CD4-positive, alpha-beta memory T cell (primary cell): ENCODE measurements around the gene ARID5A. TPM values are rescaled to one million over a fixed set of nuclear protein-coding genes. Genes with fewer than 3 reads are reported as not detected.

Experiments
- CTCF ChIA-PET: fragments of 350-600 bp; sonication (Branson Sonifier 250); formaldehyde crosslinking; loops from one replicate; lab custom pipeline; 2021; ENCODE audit warnings: inconsistent platforms; ENCODE audit not compliant: partially characterized antibody; lab: Charles Lee
- POLR2A ChIA-PET: fragments of 350-600 bp; sonication (Branson Sonifier 250); formaldehyde crosslinking; loops from one replicate; lab custom pipeline; 2021; ENCODE audit not compliant: partially characterized antibody; lab: Charles Lee
- DNase-seq, 5 donors: peaks; one replicate each; pipeline versions ENCODE4 v3.0.0 to v3.0.0-alpha.2; 2020 to 2022; ENCODE audit warnings: mixed read lengths in 1 of 5
- H3K27ac ChIP-seq: one replicate; pipeline ENCODE4 v1.7.0; 2013; ENCODE audit warnings: low read depth, low read length
- H3K27me3 ChIP-seq: 2 replicates; pipeline ENCODE4 v1.7.0; 2013; ENCODE audit warnings: mild to moderate bottlenecking, low read length, moderate library complexity; ENCODE audit not compliant: insufficient read depth
- H3K36me3 ChIP-seq: 2 replicates; pipeline ENCODE4 v1.7.0; 2013; ENCODE audit warnings: mild to moderate bottlenecking, low read length, moderate library complexity; ENCODE audit not compliant: insufficient read depth
- H3K4me1 ChIP-seq: 2 replicates; pipeline ENCODE4 v1.7.0; 2013; ENCODE audit warnings: mild to moderate bottlenecking, low read length, moderate library complexity; ENCODE audit not compliant: insufficient read depth
- H3K4me3 ChIP-seq, 2 donors: one replicate each; pipeline ENCODE4 v1.7.0; 2013; ENCODE audit warnings: low read length in 2 of 2, mild to moderate bottlenecking in 1 of 2
- H3K9me3 ChIP-seq, 2 donors: one replicate each; pipeline ENCODE4 v1.7.0; 2013; ENCODE audit warnings: low read length in 2 of 2, control low read depth in 1 of 2; ENCODE audit not compliant: control insufficient read depth in 1 of 2
- H3K27ac Mint-ChIP-seq, 7 donors: one replicate each; pipeline ENCODE4 v1.8.0; 2020 to 2021; ENCODE audit warnings: mixed read lengths in 7 of 7, mild to moderate bottlenecking in 6 of 7, inconsistent platforms in 3 of 7, moderate library complexity in 3 of 7
- H3K27me3 Mint-ChIP-seq, 2 donors: one replicate each; pipeline ENCODE4 v1.8.0; 2020 to 2021; ENCODE audit warnings: mixed read lengths in 2 of 2
- H3K36me3 Mint-ChIP-seq, 2 donors: one replicate each; pipeline ENCODE4 v1.8.0; 2020 to 2021; ENCODE audit warnings: mixed read lengths in 2 of 2, inconsistent platforms in 1 of 2, mild to moderate bottlenecking in 1 of 2
- H3K4me1 Mint-ChIP-seq, 4 donors: one replicate each; pipeline ENCODE4 v1.8.0; 2020 to 2021; ENCODE audit warnings: mixed read lengths in 4 of 4, mild to moderate bottlenecking in 1 of 4
- H3K4me3 Mint-ChIP-seq, 8 donors: one replicate each; pipeline ENCODE4 v1.8.0; 2020 to 2021; ENCODE audit warnings: mixed read lengths in 8 of 8, mild to moderate bottlenecking in 7 of 8, moderate library complexity in 6 of 8, inconsistent platforms in 3 of 8
- H3K9me3 Mint-ChIP-seq, 8 donors: one replicate each; pipeline ENCODE4 v1.8.0; 2020 to 2021; ENCODE audit warnings: mixed read lengths in 8 of 8, mild to moderate bottlenecking in 5 of 8, inconsistent platforms in 3 of 8, moderate library complexity in 1 of 8
- intact Hi-C: fragments of 100-400 bp; cut with micrococcal nuclease; formaldehyde crosslinking; loops from one replicate; pipeline ENCODE4 v1.15.1; 2023
- polyA plus RNA-seq, 2 donors: library from polyadenylated mRNA; unstranded; fragments of 300-500 nt; fragmentation: Illumina TruSeq; gene quantifications; one replicate each; pipeline ENCODE4 v1.2.3, GENCODE V29; 2021
- total RNA-seq, 2 experiments: library from RNA; stranded (reverse); gene quantifications; one replicate each; pipeline ENCODE4 v1.2.3, GENCODE V29; 2021

ARID5A gene
- total and polyA plus RNA-seq, 4 experiments from 2014 or later, result 31.4 to 83.8 (median 74.8) TPM

- H3K4me3 ChIP-seq, result no peak overlapping the region
- no peak overlapping the region for H3K27ac ChIP-seq
- H3K27me3 ChIP-seq, result no peaks in the 10 kb centered on the region
- no peaks in the 10 kb centered on the region for H3K4me1 ChIP-seq
- intact Hi-C loops, result no loop called here
- ChIA-PET CTCF (no interaction called here), POLR2A (no interaction called here)
- no peaks in the 10 kb centered on the region for H3K36me3 ChIP-seq
- H3K36me3 Mint-ChIP-seq, result peaks cover 0 to 3% of the 10 kb centered on the region in 2 donors
- no peaks in the 10 kb centered on the region for H3K27me3 Mint-ChIP-seq
- no peak overlapping the region for H3K27ac Mint-ChIP-seq
- H3K4me1 Mint-ChIP-seq, result no peaks in the 10 kb centered on the region
- no peaks in the 10 kb centered on the region for H3K9me3 ChIP-seq
- H3K9me3 Mint-ChIP-seq, result no peaks in the 10 kb centered on the region
- H3K4me3 Mint-ChIP-seq, result no peak overlapping the region
- DNase-seq, result no peak
Measured at GRCh38 chr2:96577501-96577900, 40.9 kb downstream of the ARID5A start.

GRCh38 chr2:96578731-96579130, 42.2 kb downstream of the ARID5A start:
- intact Hi-C loops, result no loop called here
- Histone ChIP-seq H3K27me3 (no peaks in the 10 kb centered on the region), H3K36me3 (no peaks in the 10 kb centered on the region), H3K4me3 (no peak overlapping the region), H3K4me1 (no peaks in the 10 kb centered on the region), H3K27ac (no peak overlapping the region), H3K9me3 (no peaks in the 10 kb centered on the region)
- ChIA-PET CTCF (interaction anchor here (1.2 kb wide), 1 partner anchor 12 kb away, joined by 3 read pairs; no protein-coding TSS in a partner anchor), POLR2A (no interaction called here)
- no peaks in the 10 kb centered on the region for H3K27me3 Mint-ChIP-seq
- no peaks in the 10 kb centered on the region for H3K4me1 Mint-ChIP-seq
- H3K4me3 Mint-ChIP-seq, result no peak overlapping the region
- no peak for DNase-seq
- no peaks in the 10 kb centered on the region for H3K36me3 Mint-ChIP-seq
- no peaks in the 10 kb centered on the region for H3K9me3 Mint-ChIP-seq
- H3K27ac Mint-ChIP-seq, result no peak overlapping the region

GRCh38 chr2:96579422-96579821, 42.9 kb downstream of the ARID5A start:
- intact Hi-C loops, result no loop called here

GRCh38 chr2:96580771-96581170, 44.2 kb downstream of the ARID5A start:
- intact Hi-C loops, result no loop called here
- no peak for DNase-seq

More at GRCh38 chr2:96579422-96579821, 42.9 kb downstream of the ARID5A start:
- Mint-ChIP-seq H3K4me1 (no peaks in the 10 kb centered on the region), H3K36me3 (peaks cover 0 to under 1% of the 10 kb centered on the region in 2 donors), H3K27ac (no peak overlapping the region), H3K9me3 (no peaks in the 10 kb centered on the region), H3K27me3 (no peaks in the 10 kb centered on the region), H3K4me3 (no peak overlapping the region)
- ChIA-PET CTCF (interaction anchor here (1.2 kb wide), 2 partner anchors 12 to 15 kb away, joined by 3 read pairs; no protein-coding TSS in a partner anchor), POLR2A (no interaction called here)
- Histone ChIP-seq H3K9me3 (no peaks in the 10 kb centered on the region), H3K36me3 (no peaks in the 10 kb centered on the region), H3K27me3 (no peaks in the 10 kb centered on the region), H3K4me3 (no peak overlapping the region), H3K27ac (no peak overlapping the region), H3K4me1 (no peaks in the 10 kb centered on the region)
- no peak for DNase-seq

GRCh38 chr2:96584017-96584416, 47.5 kb downstream of the ARID5A start:
- no peak for DNase-seq
- POLR2A ChIA-PET, result no interaction called here
- Histone ChIP-seq H3K36me3 (no peaks in the 10 kb centered on the region), H3K4me1 (no peaks in the 10 kb centered on the region), H3K27me3 (no peaks in the 10 kb centered on the region), H3K27ac (no peak overlapping the region), H3K4me3 (no peak overlapping the region), H3K9me3 (no peaks in the 10 kb centered on the region)
- intact Hi-C loops, result no loop called here
- H3K27ac Mint-ChIP-seq, result no peak overlapping the region
- peaks cover 8 to 12% of the 10 kb centered on the region in 2 donors for H3K36me3 Mint-ChIP-seq
- CTCF ChIA-PET, result no interaction called here
- H3K4me3 Mint-ChIP-seq, result no peak overlapping the region
- H3K9me3 Mint-ChIP-seq, result no peaks in the 10 kb centered on the region
- H3K27me3 Mint-ChIP-seq, result no peaks in the 10 kb centered on the region
- peaks cover 0 to 11% (median 6%) of the 10 kb centered on the region in 4 donors for H3K4me1 Mint-ChIP-seq

More at GRCh38 chr2:96580771-96581170, 44.2 kb downstream of the ARID5A start:
- ChIA-PET CTCF (no interaction called here), POLR2A (no interaction called here)
- Histone ChIP-seq H3K36me3 (no peaks in the 10 kb centered on the region), H3K27ac (no peak overlapping the region), H3K4me3 (no peak overlapping the region), H3K9me3 (no peaks in the 10 kb centered on the region), H3K27me3 (no peaks in the 10 kb centered on the region), H3K4me1 (no peaks in the 10 kb centered on the region)
- Mint-ChIP-seq H3K4me3 (no peak overlapping the region), H3K9me3 (no peaks in the 10 kb centered on the region), H3K36me3 (peaks cover 0 to 7% of the 10 kb centered on the region in 2 donors), H3K4me1 (peaks cover 0 to 2% (median 0%) of the 10 kb centered on the region in 4 donors), H3K27me3 (no peaks in the 10 kb centered on the region), H3K27ac (no peak overlapping the region)

GRCh38 chr2:96587843-96588242, 51.3 kb downstream of the ARID5A start:
- POLR2A ChIA-PET, result no interaction called here
- intact Hi-C loops, result no loop called here
- CTCF ChIA-PET, result no interaction called here
- peaks cover 12 to 24% of the 10 kb centered on the region in 2 donors for H3K36me3 Mint-ChIP-seq
- no peaks in the 10 kb centered on the region for H3K27me3 Mint-ChIP-seq
- H3K4me3 ChIP-seq, result no peak overlapping the region
- H3K9me3 ChIP-seq, result no peaks in the 10 kb centered on the region
- H3K9me3 Mint-ChIP-seq, result no peaks in the 10 kb centered on the region
- H3K36me3 ChIP-seq, result no peaks in the 10 kb centered on the region
- H3K27me3 ChIP-seq, result no peaks in the 10 kb centered on the region
- no peak overlapping the region for H3K4me3 Mint-ChIP-seq
- H3K4me1 Mint-ChIP-seq, result peaks cover 9 to 26% (median 17%) of the 10 kb centered on the region in 4 donors
- peak overlapping the region in 3 of 7 donors; percentile 9 to 49 (median 34) for H3K27ac Mint-ChIP-seq
- H3K4me1 ChIP-seq, result peaks cover 9% of the 10 kb centered on the region
- DNase-seq, result no peak
- H3K27ac ChIP-seq, result no peak overlapping the region

GRCh38 chr2:96591054-96591453, 54.5 kb downstream of the ARID5A start:
- intact Hi-C loops, result no loop called here
- H3K36me3 Mint-ChIP-seq, result peaks cover 26 to 42% of the 10 kb centered on the region in 2 donors
- Histone ChIP-seq H3K36me3 (peaks cover 12% of the 10 kb centered on the region), H3K4me3 (no peak overlapping the region), H3K27me3 (no peaks in the 10 kb centered on the region), H3K27ac (no peak overlapping the region), H3K9me3 (no peaks in the 10 kb centered on the region), H3K4me1 (peaks cover 40% of the 10 kb centered on the region)
- POLR2A ChIA-PET, result no interaction called here
- H3K27ac Mint-ChIP-seq, result peak overlapping the region in 6 of 7 donors; percentile 1 to 58 (median 22)
- no peaks in the 10 kb centered on the region for H3K9me3 Mint-ChIP-seq
- CTCF ChIA-PET, result interaction anchor here (0.9 kb wide), 1 partner anchor 12 kb away, joined by 3 read pairs; no protein-coding TSS in a partner anchor
- no peaks in the 10 kb centered on the region for H3K27me3 Mint-ChIP-seq
- no peak for DNase-seq
- H3K4me3 Mint-ChIP-seq, result no peak overlapping the region
- peaks cover 40 to 53% (median 44%) of the 10 kb centered on the region in 4 donors for H3K4me1 Mint-ChIP-seq
